H1 (cell line): ENCODE results near the gene ZC3H7B. TPM values are rescaled to one million over a fixed set of nuclear protein-coding genes. Genes with fewer than 3 reads are reported as not detected.

Source experiments
- CBX8 ChIP-seq: fragments of 300-800, 300-1000 bp; sonication (generic); IDR thresholded peaks from 2 replicates; pipeline ENCODE4 v1.7.1; 2016; ENCODE audit warnings: low read depth, low read length, borderline replicate concordance
- CTBP2 ChIP-seq: IDR thresholded peaks from 2 replicates; pipeline ENCODE4 v1.7.0; 2011; ENCODE audit warnings: borderline replicate concordance, mild to moderate bottlenecking, moderate library complexity, mixed read lengths, low read length; ENCODE audit not compliant: insufficient read depth, insufficient read length
- GTF2F1 ChIP-seq: IDR thresholded peaks from 2 replicates; pipeline ENCODE4 v1.6.1; 2012; ENCODE audit warnings: low read depth, low read length, improper control_type of control experiment, borderline replicate concordance
- RAD21 ChIP-seq, 2 experiments: IDR thresholded peaks in 1 of 2; conservative IDR thresholded peaks in 1 of 2; 2 replicates each; pipeline ENCODE4 v1.6.1; 2011; ENCODE audit warnings: low read depth in 2 of 2, low read length in 2 of 2, improper control_type of control experiment in 1 of 2, inconsistent platforms in 1 of 2, mild to moderate bottlenecking in 1 of 2, moderate library complexity in 1 of 2
- RBBP5 ChIP-seq: IDR thresholded peaks from 2 replicates; pipeline ENCODE4 v1.7.1; 2012; ENCODE audit warnings: low read depth, mild to moderate bottlenecking, inconsistent platforms, low read length, moderate library complexity, borderline replicate concordance
- RXRA ChIP-seq: IDR thresholded peaks from 2 replicates; pipeline ENCODE4 v1.6.1; 2011; ENCODE audit warnings: low read depth, mild to moderate bottlenecking, low read length, moderate library complexity; ENCODE audit not compliant: insufficient read depth
- SIN3A ChIP-seq, 2 experiments: IDR thresholded peaks in 1 of 2; conservative IDR thresholded peaks in 1 of 2; 2 replicates each; pipeline ENCODE4 v1.6.1; 2011 to 2012; ENCODE audit warnings: low read length in 2 of 2, improper control_type of control experiment in 1 of 2, low read depth in 1 of 2, mild to moderate bottlenecking in 1 of 2
- SIRT6 ChIP-seq: IDR thresholded peaks from one replicate; pipeline ENCODE4 v1.7.1; 2012; ENCODE audit warnings: low read length, inconsistent platforms
- SIX5 ChIP-seq: IDR thresholded peaks from 2 replicates; pipeline ENCODE4 v1.6.1; 2011; ENCODE audit warnings: mild to moderate bottlenecking, low read depth, low read length
- SUZ12 ChIP-seq: fragments of 200-600 bp; sonication (generic); IDR thresholded peaks from 2 replicates; pipeline ENCODE4 v1.6.1; 2012; ENCODE audit warnings: mild to moderate bottlenecking, inconsistent platforms, low read length, moderate library complexity, mixed read lengths
- TCF12 ChIP-seq: IDR thresholded peaks from 2 replicates; pipeline ENCODE4 v1.6.1; 2011; ENCODE audit warnings: low read depth, mild to moderate bottlenecking, low read length
- TEAD4 ChIP-seq: IDR thresholded peaks from 2 replicates; pipeline ENCODE4 v1.6.1; 2012; ENCODE audit warnings: low read depth, low read length, inconsistent platforms, mixed read lengths
- YY1 ChIP-seq: IDR thresholded peaks from 2 replicates; pipeline ENCODE4 v1.6.1; 2011; ENCODE audit warnings: low read depth, mild to moderate bottlenecking, low read length
- ZNF274 ChIP-seq: IDR thresholded peaks from 2 replicates; pipeline ENCODE4 v1.7.0; 2012; ENCODE audit warnings: low read length, borderline replicate concordance; ENCODE audit errors: extremely low read depth
- polyA plus RNA-seq, 7 experiments: library from polyadenylated mRNA; depleted of rRNA in 3 of 7; stranded (reverse) in 5 of 7; unstranded in 2 of 7; fragments of >200 nt in 5 of 7; fragments of 200-250 nt in 2 of 7; gene quantifications; 1 replicate in 5 of 7; 2 replicates in 1 of 7; 4 replicates in 1 of 7; pipeline versions ENCODE4 v1.2.1 to v1.2.3, GENCODE V29; 2011 to 2013; ENCODE audit warnings: missing spikeins in 2 of 7, mixed read lengths in 2 of 7
- total RNA-seq: library from RNA; stranded (reverse); fragmentation: NEBNext Ultra II Directional; extraction: Animal tissue kit (Norgen Biotek cat#: 25700); gene quantifications from 2 replicates; pipeline ENCODE4 v1.2.1, GENCODE V29; 2021

The ZC3H7B gene
- total and polyA plus RNA-seq, 2 of the 8 experiments (the other 6 are each of a cell fraction or from before 2014, with no cell fraction given): 35.5 to 78.6 TPM

GRCh38 chr22:41360126-41360525 is 58.8 kb downstream of the ZC3H7B start (continued):
- TF ChIP-seq SIX5 (no peak), TEAD4 (peak; percentile 99), SUZ12 (no peak), SIRT6 (no peak), RAD21 (IDR thresholded peaks at IDR 0.05 in 1 of 2, conservative IDR thresholded peaks at IDR 0.05 in 1 of 2; ENCODE audit: low read depth in 2 of 2, low read length in 2 of 2) (peak; percentile 3 to 16; a peak in 2 of 4 replicates), RXRA (0 out of 2 replicates have a peak, but pooled peaks have one; percentile 29), RBBP5 (peak; percentile 93), CBX8 (no peak), TCF12 (peak; percentile 78), CTBP2 (no peak), YY1 (no peak; the same call in 1 of the 2 replicates), SIN3A (conservative IDR thresholded peaks at IDR 0.05 in 1 of 2, IDR thresholded peaks at IDR 0.05 in 1 of 2; ENCODE audit: low read depth in 1 of 2, low read length in 2 of 2) (0 out of 4 replicates have a peak, but pooled peaks of 1 of the 2 experiments have one; percentile 35), GTF2F1 (no peak), ZNF274 (no peak)
